HG03097 (cell line): ENCODE results near the gene VMAC.
"Not testable (repeated sequence)": the region's sequence is repeated elsewhere in the genome, so short reads cannot be mapped to it uniquely, and the experiment has no call there.

Experiments used
- ATAC-seq: cut with Tn5 transposase; IDR thresholded peaks from one replicate; pipeline ENCODE4 v1.9.1; 2021; ENCODE audit not compliant: unreplicated experiment, low FRiP score

Gene VMAC

GRCh38 chr19:5883157-5883873 is 21.4 kb upstream of the VMAC start:
- not testable (repeated sequence) for ATAC-seq

DNA sequence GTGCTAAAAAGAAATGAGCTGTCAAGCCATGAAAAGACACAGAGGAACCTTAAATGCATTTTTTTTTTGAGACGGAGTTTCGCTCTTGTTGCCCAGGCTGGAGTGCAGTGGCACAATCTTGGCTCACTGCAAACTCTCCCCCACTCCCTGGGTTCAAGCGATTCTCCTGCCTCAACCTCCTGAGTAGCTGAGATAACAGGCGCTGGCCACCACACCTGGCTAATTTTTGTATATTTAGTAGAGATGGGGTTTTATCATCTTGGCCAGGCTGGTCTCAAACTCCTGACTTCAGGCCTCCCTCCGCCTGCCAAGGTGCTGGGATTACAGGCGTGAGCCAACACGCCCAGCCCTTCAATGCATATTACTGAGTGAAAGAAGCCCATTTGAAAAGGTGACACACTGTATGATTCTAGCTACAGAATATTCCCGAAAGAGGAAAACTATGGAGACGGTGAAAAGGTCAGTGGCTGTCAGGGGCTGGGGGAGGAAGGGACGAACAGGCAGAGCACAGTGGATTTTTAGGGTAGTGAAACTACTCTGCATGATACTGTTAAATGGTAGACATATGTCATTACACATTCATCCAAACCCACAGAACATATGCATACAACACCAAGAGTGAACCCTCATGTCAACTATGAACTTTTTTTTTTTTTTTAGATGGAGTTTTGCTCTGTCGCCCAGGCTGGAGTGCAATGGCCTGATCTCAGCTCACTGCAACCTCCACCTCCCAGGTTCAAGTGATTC is 20.4 kb upstream of the VMAC start:
- ATAC-seq: not testable (repeated sequence)

- ATAC-seq: no peak
These were observed 15.2 kb upstream of the VMAC start for GRCh38 chr19:5889288-5889971.

GRCh38 chr19:5890099-5890498 is 14.6 kb upstream of the VMAC start:
- no peak for ATAC-seq

- ATAC-seq: no peak
These were observed 13.1 kb upstream of the VMAC start for GRCh38 chr19:5891572-5891937.

DNA sequence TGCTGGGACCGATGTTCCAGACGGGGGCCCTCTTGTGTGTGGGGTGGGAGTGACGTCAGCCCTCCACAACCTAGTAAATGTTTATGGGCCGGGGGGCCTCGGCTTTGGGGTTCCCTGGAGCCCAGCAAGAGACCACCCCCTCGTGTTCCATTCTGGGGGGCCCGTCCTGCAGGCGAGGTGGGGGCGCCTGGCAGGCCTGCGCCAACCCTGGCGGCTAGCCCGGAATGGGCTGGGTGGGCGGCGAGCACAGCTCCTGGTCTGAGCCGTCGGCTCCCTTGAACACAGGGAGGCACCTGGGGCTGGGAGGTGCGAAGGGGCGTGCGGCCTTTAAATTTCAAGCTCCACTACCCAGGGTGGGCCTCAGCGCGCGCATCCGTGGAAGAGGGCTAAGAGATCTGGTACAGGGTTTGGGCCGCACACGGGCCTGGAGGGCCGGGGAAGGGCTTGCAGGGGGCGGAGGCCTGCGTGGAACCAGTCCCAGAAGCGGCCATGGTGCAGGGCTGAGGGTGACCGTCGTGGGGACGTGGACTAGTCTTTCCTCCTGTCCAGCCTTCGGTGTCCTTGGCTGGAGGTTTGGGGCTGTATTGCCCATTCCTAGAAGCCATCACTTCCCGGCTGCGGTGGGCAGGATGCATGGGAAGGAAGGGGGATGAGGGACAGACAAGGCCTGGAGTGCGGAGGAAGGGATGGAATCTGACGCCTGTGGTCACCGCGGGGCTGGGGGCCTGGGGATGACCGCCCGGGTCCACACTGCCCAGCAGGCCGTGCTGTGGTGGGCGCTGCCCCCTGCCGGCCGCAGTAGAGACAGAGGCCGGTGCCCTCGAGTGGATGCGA is 12.5 kb upstream of the VMAC start:
- ATAC-seq: no peak

GRCh38 chr19:5892772-5893275 is 11.8 kb upstream of the VMAC start:
- no peak for ATAC-seq

DNA sequence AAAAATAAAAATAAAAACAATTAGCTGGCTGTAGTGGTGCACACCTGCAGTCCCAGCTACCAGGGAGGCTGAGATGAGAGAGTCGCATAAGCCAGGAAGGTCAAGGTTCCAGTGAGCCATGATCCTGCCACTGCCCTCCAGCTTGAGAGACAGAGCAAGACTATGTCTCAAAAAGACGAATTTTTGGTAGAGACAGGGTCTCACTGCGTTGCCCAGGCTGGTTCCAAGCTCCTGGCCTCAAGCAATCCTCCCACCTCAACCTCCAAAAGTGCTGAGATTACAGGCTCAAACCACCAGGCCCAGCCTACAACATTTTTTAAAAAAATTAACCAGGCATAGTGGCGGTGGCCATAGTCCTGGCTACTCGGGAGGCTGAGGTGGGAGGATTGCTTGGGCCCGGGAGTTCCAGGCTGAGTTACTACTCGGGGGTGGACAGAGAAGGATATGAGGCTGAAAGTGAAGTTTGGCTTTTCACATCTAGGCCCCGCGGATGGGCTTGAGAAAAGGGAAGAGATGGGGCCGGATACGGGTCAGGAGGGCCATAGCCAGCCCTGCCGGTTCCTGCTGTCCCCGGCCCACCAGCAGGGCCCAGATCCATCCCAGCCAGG is 11.3 kb upstream of the VMAC start:
- ATAC-seq: no peak

- no peak for ATAC-seq
These were observed 10.6 kb upstream of the VMAC start for GRCh38 chr19:5893907-5894703.

- no peak for ATAC-seq
These were observed 9.8 kb upstream of the VMAC start for GRCh38 chr19:5894704-5895349.

GRCh38 chr19:5895409-5895808 is 9.3 kb upstream of the VMAC start:
- no peak for ATAC-seq

DNA sequence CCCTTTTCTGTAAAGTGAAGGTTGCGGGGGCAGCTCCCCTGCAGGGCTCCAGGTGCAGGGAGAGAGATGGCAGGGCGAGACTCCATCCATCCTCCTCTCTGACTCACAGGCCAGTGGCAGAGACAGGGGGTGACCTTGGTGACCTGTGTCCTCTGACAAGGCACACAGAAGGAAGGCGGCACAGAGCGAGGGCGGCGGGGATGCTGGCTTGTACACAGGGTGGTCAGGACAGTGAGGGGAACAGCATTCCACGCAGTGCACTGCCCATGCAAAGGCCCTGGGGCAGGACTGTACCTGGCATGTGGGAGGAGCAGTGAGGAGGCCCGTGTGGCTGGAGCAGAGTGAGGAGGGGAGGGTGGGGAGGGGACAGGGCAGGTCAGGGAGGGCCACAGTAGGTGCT is 8.8 kb upstream of the VMAC start:
- ATAC-seq: no peak

- no peak for ATAC-seq
These were observed 8.2 kb upstream of the VMAC start for GRCh38 chr19:5896365-5897076.

- ATAC-seq: no peak
These were observed 7.3 kb upstream of the VMAC start for GRCh38 chr19:5897189-5897969.

GRCh38 chr19:5899728-5900526 is 4.7 kb upstream of the VMAC start:
- no peak for ATAC-seq

- no peak for ATAC-seq
These were observed 3.7 kb upstream of the VMAC start for GRCh38 chr19:5900976-5901375.
